Stimulated activated CD8-positive, alpha-beta memory T cell treated with anti-CD3 and anti-CD28 coated beads, Interleukin-12 subunit alpha, Interleukin-12 subunit beta, amount 100 ng/mL, for 1 hour (primary cell): Measurements from ENCODE around the gene ERRFI1.
A peak's percentile ranks its signal among the peaks of the same experiment; 100 is the strongest.
"Not testable (repeated sequence)": the region's sequence is repeated elsewhere in the genome, so short reads cannot be mapped to it uniquely, and the experiment has no call there.

ENCODE experiments used
- DNase-seq: peaks from one replicate; pipeline ENCODE4 v3.0.0-alpha.2; 2020; ENCODE audit warnings: low read depth

The ERRFI1 gene

GRCh38 chr1:8026153-8026975 lies at the start of gene ERRFI1:
ERRFI1 (minus strand) TSS chr1:8026309; CDS start chr1:8015619, 10,690 bp downstream.
- peak; percentile 77 for DNase-seq

- no peak for DNase-seq
These were observed 49.5 kb upstream of the ERRFI1 start for GRCh38 chr1:8075511-8076051.

GRCh38 chr1:8073112-8073855 lies 47.2 kb upstream of the ERRFI1 start:
- DNase-seq, result no peak

- no peak for DNase-seq
These were observed 44.3 kb upstream of the ERRFI1 start for GRCh38 chr1:8070381-8070811.

GRCh38 chr1:8069614-8070320 lies 43.7 kb upstream of the ERRFI1 start:
- not testable (repeated sequence) for DNase-seq

GRCh38 chr1:8065369-8065768 lies 39.3 kb upstream of the ERRFI1 start:
- no peak for DNase-seq

GRCh38 chr1:8063298-8064036 lies 37.4 kb upstream of the ERRFI1 start:
- no peak for DNase-seq

- no peak for DNase-seq
These were observed 36.8 kb upstream of the ERRFI1 start for GRCh38 chr1:8062861-8063260.

- DNase-seq, result no peak
These were observed 35.7 kb upstream of the ERRFI1 start for GRCh38 chr1:8061673-8062386.

GRCh38 chr1:8061210-8061609 lies 35.1 kb upstream of the ERRFI1 start:
- no peak for DNase-seq

GRCh38 chr1:8059161-8059622 lies 33.1 kb upstream of the ERRFI1 start:
- no peak for DNase-seq

GRCh38 chr1:8057779-8058178 lies 31.7 kb upstream of the ERRFI1 start:
- DNase-seq, result not testable (repeated sequence)

- no peak for DNase-seq
These were observed 29.9 kb upstream of the ERRFI1 start for GRCh38 chr1:8055973-8056372.

- no peak for DNase-seq
These were observed 27.9 kb upstream of the ERRFI1 start for GRCh38 chr1:8053878-8054567.

- no peak for DNase-seq
These were observed 25.5 kb upstream of the ERRFI1 start for GRCh38 chr1:8051650-8052049.

GRCh38 chr1:8049229-8049628 lies 23.1 kb upstream of the ERRFI1 start:
- not testable (repeated sequence) for DNase-seq

GRCh38 chr1:8047686-8048445 lies 21.8 kb upstream of the ERRFI1 start:
- DNase-seq, result no peak

GRCh38 chr1:8047112-8047511 lies 21.0 kb upstream of the ERRFI1 start:
- no peak for DNase-seq

- DNase-seq, result no peak
These were observed 20.3 kb upstream of the ERRFI1 start for GRCh38 chr1:8046391-8046790.
